HG03571 (cell line): ENCODE measurements around the gene RYR3.

Source experiments
- ATAC-seq: cut with Tn5 transposase; IDR thresholded peaks from one replicate; pipeline ENCODE4 v1.9.1; 2021; ENCODE audit not compliant: unreplicated experiment

Gene RYR3

DNA sequence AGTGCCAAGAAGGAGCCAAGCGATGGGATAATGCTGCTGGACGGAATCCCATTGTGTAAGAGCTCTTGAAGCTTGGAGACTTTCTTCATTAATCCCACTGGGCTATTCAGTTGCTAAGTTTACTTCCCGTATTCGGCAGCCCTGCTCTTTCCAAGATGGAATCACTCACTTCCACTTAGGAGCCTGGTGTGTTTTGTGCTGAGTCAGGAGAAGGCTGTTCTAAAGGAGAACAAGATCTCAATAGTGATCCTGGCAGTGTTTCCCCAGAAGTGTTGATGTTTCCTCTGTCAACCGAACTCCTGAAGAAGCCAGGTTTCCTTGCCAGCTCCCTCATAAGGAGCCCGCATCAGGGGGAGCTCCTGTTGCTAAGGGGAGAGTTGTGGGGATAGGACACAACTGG lies 387.4 kb downstream of the RYR3 start:
- ATAC-seq = no peak

DNA sequence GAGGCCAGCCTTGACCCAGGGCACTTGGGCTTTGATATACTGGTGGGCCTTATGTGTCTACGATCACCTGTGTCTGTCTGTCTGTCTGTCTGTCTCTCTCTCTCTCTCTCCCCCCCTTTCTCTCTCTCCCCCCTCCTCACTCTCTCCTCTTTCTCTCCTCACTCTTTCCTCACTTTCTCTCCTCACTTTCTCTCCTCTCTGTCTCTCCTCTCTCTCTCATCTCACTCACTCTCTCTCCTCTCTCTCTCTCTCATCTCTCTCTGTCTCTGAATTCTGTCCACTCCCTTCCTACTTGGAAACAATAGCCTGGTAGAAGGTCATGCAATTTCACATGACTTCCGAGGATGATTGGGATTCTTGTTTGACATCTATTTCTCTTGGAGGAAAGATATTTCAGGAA lies 388.4 kb downstream of the RYR3 start:
- no peak for ATAC-seq

DNA sequence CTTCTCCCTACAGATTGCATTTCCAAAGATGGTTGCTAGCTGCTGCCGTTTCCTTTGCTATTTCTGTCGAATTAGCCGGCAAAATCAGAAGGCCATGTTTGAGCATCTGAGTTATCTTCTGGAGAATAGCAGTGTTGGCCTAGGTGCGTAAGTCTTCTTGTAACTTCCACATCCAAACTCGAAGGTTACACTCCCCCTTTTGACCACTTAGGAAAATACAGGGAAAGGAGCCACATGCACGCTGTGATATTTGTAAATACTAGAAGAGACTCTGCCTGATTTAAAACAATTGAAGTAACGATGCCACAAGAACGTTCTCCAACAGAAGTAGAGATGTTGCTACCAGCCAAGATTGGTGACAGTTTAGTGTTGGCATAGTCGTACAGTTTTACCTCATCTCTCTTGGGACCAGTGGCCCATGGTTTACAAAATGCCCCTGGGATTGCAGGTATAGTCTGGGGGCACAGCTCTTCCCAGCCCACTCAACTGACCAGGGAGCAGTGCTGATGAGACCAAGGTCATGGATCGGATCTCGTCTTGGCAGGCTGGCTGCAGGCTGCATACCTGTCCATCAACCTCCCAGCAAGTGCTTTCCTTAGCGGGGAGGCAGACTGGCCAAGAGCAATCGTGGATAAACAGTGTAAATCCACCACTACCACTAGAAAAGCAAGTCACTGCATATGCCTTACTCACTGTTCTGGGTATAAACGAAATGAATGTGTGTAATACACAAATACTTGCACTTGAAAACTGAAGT lies 389.1 kb downstream of the RYR3 start:
- no peak for ATAC-seq

GRCh38 chr15:33700695-33701303 lies 390.0 kb downstream of the RYR3 start:
- ATAC-seq = peak; percentile 53

- no peak for ATAC-seq
These were observed 390.5 kb downstream of the RYR3 start for GRCh38 chr15:33701304-33701696.

DNA sequence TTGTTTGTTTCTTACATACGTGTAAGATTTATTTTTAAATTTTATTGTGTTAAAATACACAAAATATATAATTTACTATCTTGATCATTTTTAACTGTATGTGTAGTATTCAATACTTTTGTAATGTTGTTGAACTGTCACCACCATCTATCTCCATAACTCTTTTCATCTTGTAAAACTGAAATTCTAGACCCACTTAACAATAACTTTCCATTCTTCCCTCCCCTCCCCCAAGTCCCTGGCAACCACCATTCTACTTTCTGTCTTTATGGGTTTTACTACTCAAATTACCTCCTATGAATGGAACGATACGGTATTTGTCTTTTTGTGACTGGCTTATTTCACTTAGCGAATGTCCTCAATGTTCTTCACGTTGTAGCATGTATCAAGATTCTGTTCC lies 395.4 kb downstream of the RYR3 start:
- ATAC-seq = no peak

DNA sequence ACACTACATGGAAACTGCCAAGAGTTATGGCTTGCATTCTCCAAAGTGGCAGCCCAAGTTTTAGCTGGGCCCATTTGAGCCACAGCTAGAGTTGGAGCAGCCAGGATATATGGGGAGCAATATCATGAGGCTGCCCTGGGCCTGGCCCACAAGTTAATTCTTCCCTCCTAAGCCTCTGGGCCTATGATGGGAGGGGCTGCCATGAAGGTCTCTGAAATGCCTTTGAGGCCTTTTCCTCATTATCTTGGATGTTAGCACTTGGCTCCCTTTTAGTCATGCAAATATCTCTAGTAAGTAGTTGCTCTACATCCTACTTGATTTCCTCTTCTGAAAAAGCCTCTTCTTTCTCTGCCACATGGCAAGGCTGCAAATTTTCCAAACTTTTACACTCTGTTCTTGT lies 400.0 kb downstream of the RYR3 start:
- ATAC-seq = no peak

- ATAC-seq = no peak
These were observed 405.3 kb downstream of the RYR3 start for GRCh38 chr15:33716025-33716424.

DNA sequence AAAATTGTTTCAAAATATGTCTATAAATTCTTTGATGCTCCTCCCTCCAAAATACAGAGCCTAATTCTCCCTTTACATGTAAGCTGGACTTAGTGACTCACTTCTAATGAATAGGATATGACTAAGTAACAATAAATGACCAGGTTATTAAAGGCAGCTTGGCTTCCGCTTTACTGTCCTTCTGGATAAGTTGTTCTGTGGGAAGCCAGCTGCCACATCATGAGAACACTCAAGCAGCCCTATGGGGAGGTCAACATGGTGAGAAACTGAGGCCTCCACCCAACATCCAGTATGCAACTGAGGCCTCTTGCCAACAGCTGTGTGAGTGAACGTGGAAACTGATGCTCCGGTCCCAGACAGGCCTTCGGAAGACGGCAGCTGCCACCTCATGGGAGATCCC lies 410.2 kb downstream of the RYR3 start:
- no peak for ATAC-seq

DNA sequence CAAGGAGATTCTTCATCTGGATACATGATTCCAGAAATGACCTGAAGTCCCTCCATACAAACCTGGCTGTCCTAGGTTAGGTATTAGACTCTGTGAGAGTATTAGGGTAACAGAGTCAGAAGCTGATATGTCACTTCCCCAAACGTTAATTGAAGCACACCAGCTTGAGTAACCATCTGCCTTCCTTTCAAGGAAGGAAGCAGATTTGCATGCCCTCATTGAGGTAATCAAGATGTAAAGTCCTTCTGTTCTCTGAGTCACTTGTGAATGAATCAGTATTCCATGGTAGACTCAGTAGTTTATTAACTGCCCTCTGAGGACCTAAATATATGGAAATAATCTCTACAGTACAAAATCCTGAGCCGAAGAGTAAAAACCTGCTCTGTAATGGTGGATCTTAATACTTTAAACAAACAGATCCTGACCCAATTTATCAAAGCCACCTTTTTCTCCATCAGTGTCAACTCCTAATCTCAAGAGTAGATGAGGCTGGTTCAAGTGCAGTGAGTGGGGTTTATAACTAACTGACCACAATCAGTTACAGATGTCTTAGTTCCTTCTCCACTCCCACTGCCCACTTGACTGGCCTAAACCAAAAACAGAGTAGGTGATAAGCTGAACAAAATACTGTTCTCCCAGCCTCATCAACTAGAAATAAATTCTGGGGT lies 411.4 kb downstream of the RYR3 start:
- peak; percentile 69 for ATAC-seq

DNA sequence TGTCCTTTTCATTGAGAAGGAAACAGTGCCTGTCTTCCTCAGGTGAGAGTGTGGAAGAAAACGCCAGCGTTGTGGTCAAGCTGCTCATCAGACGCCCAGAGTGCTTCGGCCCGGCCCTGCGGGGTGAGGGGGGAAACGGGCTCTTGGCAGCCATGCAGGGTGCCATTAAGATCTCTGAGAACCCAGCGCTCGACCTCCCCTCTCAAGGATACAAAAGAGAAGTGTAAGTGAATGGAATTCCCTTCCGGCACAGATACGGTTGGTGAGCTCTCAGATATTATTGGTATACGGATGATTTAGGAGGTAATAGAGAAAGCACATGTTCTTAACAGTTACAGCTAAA lies 411.9 kb downstream of the RYR3 start:
- no peak for ATAC-seq

GRCh38 chr15:33724321-33725036 lies 413.7 kb downstream of the RYR3 start:
- ATAC-seq = no peak

DNA sequence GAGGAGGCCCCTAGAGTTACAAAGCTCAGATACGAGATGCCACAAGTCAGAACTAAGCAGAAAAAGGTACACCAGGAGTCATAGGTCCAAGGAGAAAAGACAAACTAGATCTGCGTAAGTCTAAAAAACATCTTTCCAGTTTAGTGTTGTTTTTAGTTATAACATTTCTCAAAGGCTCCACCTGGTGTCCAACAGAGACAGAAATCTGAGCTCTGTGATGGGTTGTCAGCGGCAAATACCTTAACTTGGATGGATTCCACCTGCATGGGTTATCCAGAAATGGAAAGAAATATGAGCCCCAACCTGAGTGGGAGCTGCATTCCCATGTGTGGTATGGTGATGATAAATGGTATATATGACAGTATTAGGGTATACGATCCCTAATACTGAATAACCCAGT lies 418.9 kb downstream of the RYR3 start:
- ATAC-seq = no peak

GRCh38 chr15:33730815-33731214 lies 420.0 kb downstream of the RYR3 start:
- ATAC-seq = no peak

DNA sequence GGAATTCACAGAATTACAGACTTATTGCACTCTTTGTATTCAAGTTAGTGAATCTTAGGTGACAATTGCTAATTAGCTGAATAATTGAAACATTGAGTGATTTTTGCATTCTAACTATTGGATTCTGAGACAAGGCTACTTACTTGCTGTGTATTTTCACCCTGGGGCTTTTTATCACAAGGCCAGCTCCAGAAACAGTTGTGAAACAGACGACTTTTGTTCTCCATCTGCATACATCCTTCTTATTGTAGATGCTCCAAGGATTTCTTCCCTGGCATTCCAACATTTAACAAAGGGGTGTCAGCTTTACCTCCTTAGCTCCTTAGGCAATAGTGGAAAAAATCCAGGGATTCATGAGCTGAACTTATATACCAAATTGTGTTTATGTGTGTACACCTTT lies 424.4 kb downstream of the RYR3 start:
- ATAC-seq = no peak

DNA sequence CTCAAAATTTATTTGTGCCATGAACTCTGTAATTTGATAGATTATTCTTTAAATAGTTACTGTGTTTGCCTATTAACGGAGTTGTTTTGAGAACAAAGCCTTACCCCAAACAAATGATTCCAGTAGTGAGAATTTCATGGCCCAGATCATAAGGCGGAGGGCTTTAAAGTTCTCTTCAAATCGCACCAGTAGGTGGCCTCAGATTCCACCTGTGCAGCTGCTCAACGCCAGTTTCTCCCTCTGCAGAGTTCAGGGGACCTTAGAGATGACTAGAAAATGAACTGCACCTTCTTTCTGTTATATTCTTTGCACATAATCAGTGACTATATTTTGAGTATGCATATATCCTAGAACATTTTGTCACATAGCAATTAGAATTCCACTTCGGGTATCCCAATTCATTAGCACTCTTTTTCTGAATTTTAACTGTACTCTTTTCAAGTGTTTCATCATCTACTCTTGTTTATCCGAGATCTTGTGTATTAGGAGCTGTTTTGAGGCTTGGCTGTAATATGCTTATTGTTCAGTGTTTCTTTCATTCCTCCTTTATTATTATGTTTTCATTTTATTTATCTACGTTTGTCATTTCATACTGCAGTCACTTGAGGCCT lies 425.0 kb downstream of the RYR3 start:
- no peak for ATAC-seq

GRCh38 chr15:33737687-33738601 lies 427.2 kb downstream of the RYR3 start:
- no peak for ATAC-seq

DNA sequence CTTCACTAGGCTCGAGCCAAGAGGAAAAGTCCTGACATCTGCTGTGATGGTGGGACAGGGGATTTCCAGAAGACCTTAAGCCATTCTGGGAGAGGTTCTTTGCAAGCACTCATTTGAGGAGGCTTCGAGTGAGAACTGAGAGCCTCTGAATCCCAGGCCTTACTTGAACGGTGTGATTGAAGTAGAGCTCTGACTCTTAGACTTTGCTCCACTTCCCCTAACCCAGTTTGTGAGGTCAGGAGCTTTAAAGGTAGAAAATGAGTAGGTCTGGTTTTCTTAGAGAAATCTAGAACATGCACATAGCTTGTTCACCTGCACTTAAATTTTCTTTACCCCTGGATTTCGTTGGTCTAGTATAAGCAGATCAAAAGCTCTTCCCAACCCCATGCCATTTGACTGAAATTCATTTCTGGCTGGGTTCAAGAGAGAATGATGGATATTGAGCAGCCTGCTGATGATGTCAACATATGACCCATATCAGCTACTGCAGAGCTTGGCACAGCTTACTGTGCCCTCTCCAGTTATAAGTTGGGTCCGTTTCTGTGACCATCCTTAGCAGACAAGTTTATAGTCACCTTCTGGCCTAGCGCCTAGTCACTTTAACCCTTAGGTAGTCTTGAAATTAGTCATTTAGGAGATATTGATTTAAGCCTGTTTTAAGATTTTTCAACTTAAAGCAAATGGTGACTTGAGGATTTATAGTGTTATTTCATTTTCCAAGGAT lies 428.3 kb downstream of the RYR3 start:
- no peak for ATAC-seq

DNA sequence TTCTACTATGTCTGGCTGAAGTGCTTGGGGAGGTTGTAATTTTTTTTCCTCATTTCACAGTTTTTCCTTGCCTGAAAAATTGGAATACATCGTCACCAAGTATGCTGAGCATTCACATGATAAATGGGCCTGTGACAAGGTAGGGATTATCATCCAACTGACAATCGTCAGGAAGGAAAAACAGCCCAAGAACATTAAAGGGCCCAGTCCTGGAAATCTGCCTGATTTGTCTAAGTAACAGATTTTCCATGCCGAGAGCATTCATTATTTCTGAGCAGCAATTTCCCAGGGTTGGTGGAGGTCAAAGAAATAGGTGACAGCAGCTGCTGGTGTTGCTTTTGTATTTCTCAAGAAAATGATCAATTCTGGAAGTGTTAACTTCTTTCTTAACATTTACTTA lies 431.5 kb downstream of the RYR3 start:
- ATAC-seq = no peak

GRCh38 chr15:33742800-33743199 lies 432.0 kb downstream of the RYR3 start:
- no peak for ATAC-seq
